B cell (primary cell): ENCODE measurements around the gene SIPA1L3. TPM values are rescaled to one million over a fixed set of nuclear protein-coding genes. Genes with fewer than 3 reads are reported as not detected.
A peak's percentile ranks its signal among the peaks of the same experiment; 100 is the strongest.

Experiments used
- ATAC-seq: fragments of 200-7000 bp; cut with Tn5 transposase; one replicate; pipeline ENCODE4 v1.10.0; 2021; ENCODE audit warnings: low read depth, mild to moderate bottlenecking, moderate number of reproducible peaks, moderate library complexity
- CTCF ChIA-PET: fragments of 350-600 bp; sonication (Branson Sonifier 250); formaldehyde crosslinking; loops from one replicate; lab custom pipeline; 2021; ENCODE audit warnings: antibody characterized with exemption, inconsistent platforms; lab: Charles Lee
- POLR2A ChIA-PET: fragments of 350-600 bp; sonication (Branson Sonifier 250); formaldehyde crosslinking; loops from one replicate; lab custom pipeline; 2021; ENCODE audit warnings: antibody characterized with exemption; lab: Charles Lee
- DNase-seq: peaks from one replicate; pipeline ENCODE4 v3.0.0; 2013
- H2AFZ ChIP-seq: 2 replicates; pipeline ENCODE4 v1.6.1; 2012; ENCODE audit warnings: mild to moderate bottlenecking, low read depth, low read length; ENCODE audit not compliant: insufficient read depth, poor library complexity, severe bottlenecking
- H3K27ac ChIP-seq, 2 donors: 1 replicate in 1 of 2; 2 replicates in 1 of 2; pipeline ENCODE4 v1.5.1; 2012 to 2013; ENCODE audit warnings: low read length in 2 of 2, mild to moderate bottlenecking in 2 of 2, moderate library complexity in 1 of 2
- H3K27me3 ChIP-seq, 4 experiments: fragments of 200-600 bp in 1 of 4; sonication (generic) in 1 of 4; replicated peaks in 1 of 4; 1 replicate in 2 of 4; 2 replicates in 2 of 4; pipeline versions ENCODE4 v1.6.1 to v1.7.0; 2013 to 2016; ENCODE audit warnings: low read length in 3 of 4, mild to moderate bottlenecking in 2 of 4, mixed read lengths in 1 of 4, moderate library complexity in 1 of 4; ENCODE audit not compliant: insufficient read depth in 4 of 4, control insufficient read depth in 3 of 4; ENCODE audit errors: control extremely low read depth in 1 of 4
- H3K36me3 ChIP-seq, 2 experiments: replicated peaks in 1 of 2; 1 replicate in 1 of 2; 2 replicates in 1 of 2; pipeline versions ENCODE4 v1.6.1 to v1.7.1; 2013; ENCODE audit warnings: low read length in 1 of 2; ENCODE audit not compliant: insufficient read depth in 2 of 2, control insufficient read depth in 1 of 2; ENCODE audit errors: control extremely low read depth in 1 of 2, extremely low read depth in 1 of 2
- H3K4me1 ChIP-seq, 2 donors: fragments of 200-600 bp in 1 of 2; sonication (generic) in 1 of 2; 1 replicate in 1 of 2; 2 replicates in 1 of 2; pipeline versions ENCODE4 v1.5.1 to v1.6.1; 2013 to 2017; ENCODE audit warnings: low read length in 2 of 2; ENCODE audit not compliant: control insufficient read depth in 2 of 2, insufficient read depth in 2 of 2
- H3K4me2 ChIP-seq: replicated peaks from 2 replicates; pipeline ENCODE3; 2012; ENCODE audit warnings: mild to moderate bottlenecking, low read depth, low read length; ENCODE audit not compliant: poor library complexity, severe bottlenecking
- H3K4me3 ChIP-seq, 5 experiments: fragments of 200-600 bp in 1 of 5; sonication (generic) in 1 of 5; 1 replicate in 3 of 5; 2 replicates in 2 of 5; pipeline versions ENCODE4 v1.5.1 to v1.7.0; 2011 to 2016; ENCODE audit warnings: low read length in 4 of 5, mild to moderate bottlenecking in 4 of 5, low read depth in 2 of 5, control low read depth in 1 of 5, moderate library complexity in 1 of 5; ENCODE audit not compliant: insufficient read depth in 1 of 5; ENCODE audit errors: control extremely low read depth in 1 of 5, extremely low read depth in 1 of 5
- H3K79me2 ChIP-seq: fragments of 200-600 bp; sonication (generic); one replicate; pipeline ENCODE4 v1.6.0; 2016; ENCODE audit warnings: low read length; ENCODE audit not compliant: control insufficient read depth, insufficient read depth
- H3K9ac ChIP-seq: fragments of 200-600 bp; sonication (generic); 2 replicates; pipeline ENCODE4 v1.6.1; 2017; ENCODE audit warnings: mild to moderate bottlenecking, low read length, moderate library complexity
- H3K9me3 ChIP-seq, 3 donors: one replicate each; pipeline versions ENCODE4 v1.6.1 to v1.7.1; 2013; ENCODE audit warnings: low read length in 2 of 3; ENCODE audit not compliant: control insufficient read depth in 2 of 3, insufficient read depth in 1 of 3; ENCODE audit errors: control extremely low read depth in 1 of 3
- H4K20me1 ChIP-seq: 2 replicates; pipeline ENCODE4 v1.6.0; 2012; ENCODE audit warnings: mild to moderate bottlenecking, low read length; ENCODE audit not compliant: insufficient read depth, control insufficient read depth, poor library complexity, severe bottlenecking
- H3K27ac Mint-ChIP-seq: one replicate; pipeline ENCODE4 v1.8.0; 2021; ENCODE audit warnings: mixed read lengths
- H3K27me3 Mint-ChIP-seq: one replicate; pipeline ENCODE4 v1.8.0; 2021; ENCODE audit warnings: mixed read lengths
- H3K4me1 Mint-ChIP-seq: one replicate; pipeline ENCODE4 v1.8.0; 2021; ENCODE audit warnings: mixed read lengths
- H3K4me3 Mint-ChIP-seq: one replicate; pipeline ENCODE4 v1.8.0; 2021; ENCODE audit warnings: mixed read lengths
- H3K9me3 Mint-ChIP-seq: one replicate; pipeline ENCODE4 v1.8.0; 2022; ENCODE audit warnings: mixed read lengths; ENCODE audit not compliant: insufficient read depth
- CTCF ChIP-seq: fragments of 200-600 bp; IDR thresholded peaks from one replicate; pipeline ENCODE4 v1.8.0; 2022; ENCODE audit warnings: antibody characterized with exemption, mild to moderate bottlenecking
- EZH2 ChIP-seq: IDR thresholded peaks from 2 replicates; pipeline ENCODE4 v1.6.1; 2012; ENCODE audit warnings: borderline replicate concordance, low read depth, mild to moderate bottlenecking, moderate library complexity, low read length; ENCODE audit not compliant: insufficient read depth, poor library complexity, severe bottlenecking
- WGBS: methylation state at CpG from one replicate; pipeline ENCODE4 v1.1.5; 2013; ENCODE audit warnings: missing lambda C conversion rate; ENCODE audit not compliant: insufficient coverage; 5-methylcytosine and 5-hydroxymethylcytosine counted together
- intact Hi-C: fragments of 100-400 bp; cut with micrococcal nuclease; formaldehyde crosslinking; loops from one replicate; pipeline ENCODE4 v1.10.0; 2022
- polyA plus RNA-seq: library from polyadenylated mRNA; depleted of rRNA; stranded (reverse); fragments of >200 nt; gene quantifications from 2 replicates; pipeline ENCODE4 v1.2.3, GENCODE V29; 2012
- total RNA-seq, 2 donors: library from RNA; stranded (reverse); fragments of 120-200 nt in 1 of 2; gene quantifications; 1 replicate in 1 of 2; 2 replicates in 1 of 2; pipeline versions ENCODE4 v1.2.3 to v1.2.4, GENCODE V29; 2013 to 2022

SIPA1L3 gene
- total and polyA plus RNA-seq, 2 donors (not counting 1 experiment from before 2014, with no cell fraction given): 48.3 to 295 TPM

DNA sequence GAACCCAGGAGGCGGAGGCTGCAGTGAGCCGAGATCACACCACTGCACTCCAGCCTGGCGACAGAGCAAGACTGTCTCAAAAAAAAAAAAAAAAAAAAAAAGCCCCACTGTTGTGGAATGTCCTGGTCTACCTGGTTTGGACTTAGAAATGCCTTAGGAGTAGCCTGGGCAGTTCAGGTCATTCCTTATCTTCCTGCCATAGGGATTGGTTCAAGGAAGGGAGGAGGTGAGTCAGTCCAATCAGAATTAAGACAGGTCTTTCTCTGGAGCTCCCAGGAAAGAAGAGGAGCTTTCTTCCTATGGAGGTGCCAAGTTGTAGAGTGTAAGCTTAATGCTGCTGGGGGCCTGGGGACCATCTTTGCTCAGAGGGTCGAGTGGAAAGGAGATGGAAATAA lies 44.8 kb downstream of the SIPA1L3 start:
- H3K27me3 ChIP-seq: no peaks in the 10 kb centered on the region
- intact Hi-C loops: no loop called here
- no peaks in the 10 kb centered on the region for H4K20me1 ChIP-seq
- no peak for TF ChIP-seq CTCF
- TF ChIP-seq EZH2: no peak
- H3K9ac ChIP-seq: no peak overlapping the region
- peaks cover 95% of the 10 kb centered on the region for H3K79me2 ChIP-seq
- no peak for ATAC-seq
- H3K4me3 ChIP-seq: peak overlapping the region in 1 of 5 experiments; percentile 47
- H3K4me1 ChIP-seq: peaks cover 67 to 83% of the 10 kb centered on the region in 2 donors
- peak overlapping the region; percentile 60 for H3K4me3 Mint-ChIP-seq
- peaks cover 0 to 3% of the 10 kb centered on the region in 2 experiments for H3K36me3 ChIP-seq
- H3K9me3 ChIP-seq: no peaks in the 10 kb centered on the region
- H3K4me1 Mint-ChIP-seq: peaks cover 78% of the 10 kb centered on the region
- no peaks in the 10 kb centered on the region for H3K9me3 Mint-ChIP-seq
- peak overlapping the region; percentile 90 for H3K27ac Mint-ChIP-seq
- no peak for DNase-seq
- ChIA-PET POLR2A (interaction anchor here (0.6 to 0.9 kb wide), 3 partner anchors 24 to 132 kb away, joined by 3 to 4 read pairs (median 4); no protein-coding TSS in a partner anchor), CTCF (interaction anchor here (0.7 to 2.6 kb wide), 4 partner anchors 9 to 25 kb away, joined by 3 to 7 read pairs (median 4); no protein-coding TSS in a partner anchor)
- H3K27ac ChIP-seq: peak overlapping the region; percentile 89 to 95
- WGBS: no CpG with 5 or more reads among the region's 4 CpGs
- H2AFZ ChIP-seq: peak overlapping the region; percentile 45
- H3K4me2 ChIP-seq: peak overlapping the region; percentile 73
- no peaks in the 10 kb centered on the region for H3K27me3 Mint-ChIP-seq

GRCh38 chr19:37953171-37953917 lies 46.3 kb downstream of the SIPA1L3 start:
- DNase-seq (no peak), ATAC-seq (no peak)
- Mint-ChIP-seq H3K27me3 (no peaks in the 10 kb centered on the region), H3K4me1 (peaks cover 73% of the 10 kb centered on the region), H3K4me3 (peak overlapping the region; percentile 48), H3K27ac (peak overlapping the region; percentile 79), H3K9me3 (no peaks in the 10 kb centered on the region)
- H3K4me2 ChIP-seq: peak overlapping the region; percentile 21
- H3K4me1 ChIP-seq: peaks cover 76 to 88% of the 10 kb centered on the region in 2 donors
- 96% methylated on average over 7 of the region's 11 CpGs for WGBS
- no peak overlapping the region for H3K9ac ChIP-seq
- H3K4me3 ChIP-seq: no peak overlapping the region
- no peak for TF ChIP-seq CTCF
- no peak for TF ChIP-seq EZH2
- intact Hi-C loops: no loop called here
- H2AFZ ChIP-seq: no peak overlapping the region
- peaks cover 0 to 5% (median 0%) of the 10 kb centered on the region in 3 donors for H3K9me3 ChIP-seq
- H3K79me2 ChIP-seq: peaks cover 95% of the 10 kb centered on the region
- no peaks in the 10 kb centered on the region for H4K20me1 ChIP-seq
- no peaks in the 10 kb centered on the region for H3K27me3 ChIP-seq
- ChIA-PET CTCF (interaction anchor here (0.7 to 1.6 kb wide), 5 partner anchors 14 to 80 kb away, joined by 3 to 4 read pairs (median 4); no protein-coding TSS in a partner anchor), POLR2A (interaction anchor here (0.6 to 1.5 kb wide), 4 partner anchors 15 to 145 kb away, joined by 3 to 9 read pairs (median 3); no protein-coding TSS in a partner anchor)
- H3K27ac ChIP-seq: peak overlapping the region; percentile 36 to 95
- peaks cover 0 to 3% of the 10 kb centered on the region in 2 experiments for H3K36me3 ChIP-seq
